Stimulated activated CD4-positive, alpha-beta T cell treated with anti-CD3 and anti-CD28 coated beads, Interleukin-1b, Interleukin-23, amount 100 ng/mL, for 1 hour (primary cell): ENCODE measurements around the gene OTOF.
"Not testable (repeated sequence)": the region's sequence is repeated elsewhere in the genome, so short reads cannot be mapped to it uniquely, and the experiment has no call there.

Experiments
- DNase-seq, 2 donors: peaks; one replicate each; pipeline ENCODE4 v3.0.0-alpha.2; 2020; ENCODE audit warnings: low read depth in 2 of 2

Gene OTOF

GRCh38 chr2:26480566-26481423, 2.9 kb upstream of the OTOF start:
- no peak for DNase-seq

- no peak for DNase-seq
Observed at GRCh38 chr2:26479789-26480565, 2.1 kb upstream of the OTOF start.

- no peak for DNase-seq
Observed at GRCh38 chr2:26479131-26479788, 1.3 kb upstream of the OTOF start.

GRCh38 chr2:26478366-26478765, 442 bp upstream of the OTOF start:
- DNase-seq, result no peak

GRCh38 chr2:26477126-26477910, 606 bp downstream of the OTOF start:
- no peak for DNase-seq

GRCh38 chr2:26475832-26476501, 2.0 kb downstream of the OTOF start:
- DNase-seq, result no peak

GRCh38 chr2:26475037-26475436, 2.9 kb downstream of the OTOF start:
- DNase-seq, result no peak

- DNase-seq, result no peak
Observed at GRCh38 chr2:26474261-26474785, 3.6 kb downstream of the OTOF start.

GRCh38 chr2:26473796-26474195, 4.1 kb downstream of the OTOF start:
- DNase-seq, result no peak

GRCh38 chr2:26472821-26473655, 4.9 kb downstream of the OTOF start:
- DNase-seq, result no peak

- DNase-seq, result no peak
Observed at GRCh38 chr2:26471766-26472706, 5.9 kb downstream of the OTOF start.

GRCh38 chr2:26471289-26471688, 6.6 kb downstream of the OTOF start:
- no peak for DNase-seq

GRCh38 chr2:26470601-26471260, 7.2 kb downstream of the OTOF start:
- no peak for DNase-seq

GRCh38 chr2:26469955-26470354, 8.0 kb downstream of the OTOF start:
- no peak for DNase-seq

GRCh38 chr2:26469092-26469710, 8.7 kb downstream of the OTOF start:
- peak in 1 of 2 donors; percentile 38 for DNase-seq

GRCh38 chr2:26468544-26468943, 9.4 kb downstream of the OTOF start:
- not testable (repeated sequence) for DNase-seq

- no peak for DNase-seq
Observed at GRCh38 chr2:26466662-26467310, 11.1 kb downstream of the OTOF start.
